ENCODE data around the gene POFUT2. TPM values are rescaled to one million over a fixed set of nuclear protein-coding genes. Genes with fewer than 3 reads are reported as not detected.

The POFUT2 gene
- total and polyA plus RNA-seq, 12 donors = 13.1 to 68.9 (median 32.9) TPM

- WGBS, 4 donors = 79 to 92% (median 83%) methylated on average over 13 to 40 of the region's 40 CpGs
- H3K4me3 ChIP-seq = no peak overlapping the region
- DNase-seq = peak in 2 of 7 donors; percentile 11 to 43
- H3K27ac ChIP-seq = no peak overlapping the region
- TF ChIP-seq POLR2A (IDR thresholded peaks at IDR 0.05) = no peak
- no peak for TF ChIP-seq CTCF (IDR thresholded peaks at IDR 0.05)
- H3K4me1 ChIP-seq (replicated peaks in 1 of 2) = no peaks in the 10 kb centered on the region
- H3K9me3 ChIP-seq (replicated peaks in 1 of 3) = no peaks in the 10 kb centered on the region
- H3K27me3 ChIP-seq = no peaks in the 10 kb centered on the region
- H3K36me3 ChIP-seq (replicated peaks in 1 of 2) = no peaks in the 10 kb centered on the region
- intact Hi-C loops (cut with DNase I) = no loop called here
These were observed 29.9 kb downstream of the POFUT2 start for GRCh38 chr21:45257673-45258341.

GRCh38 chr21:45256912-45257672 lies 30.6 kb downstream of the POFUT2 start:
- 40 to 53% (median 49%) methylated on average over 8 to 27 of the region's 27 CpGs for WGBS, 4 donors
- Histone ChIP-seq H3K27me3 (no peaks in the 10 kb centered on the region), H3K4me1 (replicated peaks in 1 of 2) (no peaks in the 10 kb centered on the region), H3K27ac (no peak overlapping the region), H3K9me3 (replicated peaks in 1 of 3) (no peaks in the 10 kb centered on the region), H3K36me3 (replicated peaks in 1 of 2) (no peaks in the 10 kb centered on the region), H3K4me3 (no peak overlapping the region)
- intact Hi-C loops (cut with DNase I) = no loop called here
- TF ChIP-seq CTCF (IDR thresholded peaks at IDR 0.05) (no peak), POLR2A (IDR thresholded peaks at IDR 0.05) (no peak)
- DNase-seq = peak in 2 of 7 donors; percentile 13 to 43

GRCh38 chr21:45256021-45256911 lies 31.4 kb downstream of the POFUT2 start:
- WGBS, 4 donors = 76 to 93% (median 85%) methylated on average over 3 to 31 of the region's 31 CpGs
- Histone ChIP-seq H3K4me3 (no peak overlapping the region), H3K27me3 (no peaks in the 10 kb centered on the region), H3K27ac (no peak overlapping the region), H3K4me1 (replicated peaks in 1 of 2) (no peaks in the 10 kb centered on the region), H3K9me3 (replicated peaks in 1 of 3) (no peaks in the 10 kb centered on the region), H3K36me3 (replicated peaks in 1 of 2) (no peaks in the 10 kb centered on the region)
- peak in 1 of 7 donors; percentile 47 for DNase-seq
- intact Hi-C loops (cut with DNase I) = no loop called here
- no peak for TF ChIP-seq POLR2A (IDR thresholded peaks at IDR 0.05)
- TF ChIP-seq CTCF (IDR thresholded peaks at IDR 0.05) = no peak

Data from adrenal gland (tissue), 12 donors.